ENCODE data around the gene GCK.

GRCh38 chr7:44142028-44142427 lies 47.2 kb downstream of the GCK start:
- TF ChIP-seq CTCF (IDR thresholded peaks at IDR 0.05) (no peak), EZH2 (IDR thresholded peaks at IDR 0.05; ENCODE audit: borderline replicate concordance, insufficient read depth, low read depth, low read length, poor library complexity, severe bottlenecking) (no peak)
